Left ventricle myocardium inferior (tissue), 1 donor: ENCODE measurements around the gene SYNPO2. TPM values are rescaled to one million over a fixed set of nuclear protein-coding genes. Genes with fewer than 3 reads are reported as not detected.
A peak's percentile ranks its signal among the peaks of the same experiment; 100 is the strongest.
"Not testable (repeated sequence)": the region's sequence is repeated elsewhere in the genome, so short reads cannot be mapped to it uniquely, and the experiment has no call there.

Experiments
- DNase-seq: peaks from one replicate; pipeline ENCODE4 v3.0.0-alpha.2; 2020
- H3K27ac ChIP-seq: fragments of 200-600 bp; replicated peaks from 2 replicates; pipeline ENCODE4 v1.8.0; 2021
- H3K27me3 ChIP-seq: fragments of 200-600 bp; 2 replicates; pipeline ENCODE4 v1.8.0; 2021; ENCODE audit warnings: low read depth
- H3K36me3 ChIP-seq: fragments of 200-600 bp; 2 replicates; pipeline ENCODE4 v1.8.0; 2021
- H3K4me1 ChIP-seq: fragments of 200-600 bp; 2 replicates; pipeline ENCODE4 v1.8.0; 2021
- H3K4me3 ChIP-seq: fragments of 200-600 bp; 2 replicates; pipeline ENCODE4 v1.8.0; 2021; ENCODE audit warnings: mild to moderate bottlenecking, moderate library complexity
- H3K9me3 ChIP-seq: fragments of 200-600 bp; replicated peaks from 2 replicates; pipeline ENCODE4 v1.8.0; 2021
- CTCF ChIP-seq: fragments of 200-600 bp; IDR thresholded peaks from 2 replicates; pipeline ENCODE4 v1.8.0; 2021; ENCODE audit warnings: antibody characterized with exemption, mild to moderate bottlenecking, borderline replicate concordance
- intact Hi-C: fragments of 100-400 bp; cut with micrococcal nuclease; formaldehyde crosslinking; loops from one replicate; pipeline ENCODE4 v1.11.0; 2022
- total RNA-seq: library from RNA; stranded (reverse); fragmentation: NEBNext Ultra II Directional; extraction: Animal tissue kit (Norgen Biotek cat#: 25700); gene quantifications from one replicate; pipeline ENCODE4 v1.2.1, GENCODE V29; 2021
- donor health status: DM: no; HTN: yes; CAD: no; lungs with severe emphysema.

SYNPO2 gene
- total RNA-seq, 1 donor from 2014 or later: 239 TPM

GRCh38 chr4:119016636-119017035, 128.0 kb downstream of the SYNPO2 start:
- H3K4me3 ChIP-seq: no peak overlapping the region
- no peak for DNase-seq
- H3K36me3 ChIP-seq: no peaks in the 10 kb centered on the region
- intact Hi-C loops: no loop called here
- no peaks in the 10 kb centered on the region for H3K27me3 ChIP-seq
- TF ChIP-seq CTCF: no peak
- H3K4me1 ChIP-seq: peaks cover 62% of the 10 kb centered on the region
- peak overlapping the region; percentile 45 for H3K27ac ChIP-seq
- peaks cover 2% of the 10 kb centered on the region for H3K9me3 ChIP-seq

GRCh38 chr4:119017636-119018035, 129.0 kb downstream of the SYNPO2 start:
- Histone ChIP-seq H3K27ac (peak overlapping the region; percentile 45), H3K27me3 (no peaks in the 10 kb centered on the region), H3K4me3 (no peak overlapping the region), H3K4me1 (peaks cover 69% of the 10 kb centered on the region), H3K9me3 (peaks cover 2% of the 10 kb centered on the region), H3K36me3 (no peaks in the 10 kb centered on the region)
- no peak for DNase-seq
- no peak for TF ChIP-seq CTCF
- intact Hi-C loops: no loop called here

GRCh38 chr4:119020158-119020557, 131.5 kb downstream of the SYNPO2 start:
- no peaks in the 10 kb centered on the region for H3K27me3 ChIP-seq
- H3K27ac ChIP-seq: peak overlapping the region; percentile 71
- intact Hi-C loops: no loop called here
- no peak for TF ChIP-seq CTCF
- DNase-seq: no peak
- no peak overlapping the region for H3K4me3 ChIP-seq
- H3K9me3 ChIP-seq: peaks cover 2% of the 10 kb centered on the region
- peaks cover 12% of the 10 kb centered on the region for H3K36me3 ChIP-seq
- H3K4me1 ChIP-seq: peaks cover 79% of the 10 kb centered on the region

- Histone ChIP-seq H3K4me1 (peaks cover 81% of the 10 kb centered on the region), H3K36me3 (peaks cover 12% of the 10 kb centered on the region)
- DNase-seq, H3K27ac ChIP-seq, H3K27me3 ChIP-seq, intact Hi-C loops, H3K9me3 ChIP-seq, H3K4me3 ChIP-seq: not testable (repeated sequence)
Measured at GRCh38 chr4:119022520-119022919, 133.9 kb downstream of the SYNPO2 start.

- Histone ChIP-seq H3K27me3 (no peaks in the 10 kb centered on the region), H3K27ac (peak overlapping the region; percentile 86), H3K4me1 (peaks cover 93% of the 10 kb centered on the region), H3K36me3 (peaks cover 12% of the 10 kb centered on the region), H3K4me3 (no peak overlapping the region), H3K9me3 (no peaks in the 10 kb centered on the region)
- DNase-seq: no peak
- intact Hi-C loops: no loop called here
- TF ChIP-seq CTCF: no peak
Measured at GRCh38 chr4:119024102-119024501, 135.4 kb downstream of the SYNPO2 start.

- Histone ChIP-seq H3K4me3 (peak overlapping the region; percentile 24), H3K4me1 (peaks cover 82% of the 10 kb centered on the region), H3K27me3 (no peaks in the 10 kb centered on the region), H3K27ac (peak overlapping the region; percentile 86), H3K36me3 (peaks cover 20% of the 10 kb centered on the region), H3K9me3 (no peaks in the 10 kb centered on the region)
- intact Hi-C loops: no loop called here
- DNase-seq: peak; percentile 37
- no peak for TF ChIP-seq CTCF
Measured at GRCh38 chr4:119025420-119025819, 136.8 kb downstream of the SYNPO2 start.
